Measurements from ENCODE around the gene DAPK1.

The DAPK1 gene

GRCh38 chr9:87614397-87614796 lies 116.7 kb downstream of the DAPK1 start:
- DNase-seq (ENCODE audit: low read depth) = no peak

DNA sequence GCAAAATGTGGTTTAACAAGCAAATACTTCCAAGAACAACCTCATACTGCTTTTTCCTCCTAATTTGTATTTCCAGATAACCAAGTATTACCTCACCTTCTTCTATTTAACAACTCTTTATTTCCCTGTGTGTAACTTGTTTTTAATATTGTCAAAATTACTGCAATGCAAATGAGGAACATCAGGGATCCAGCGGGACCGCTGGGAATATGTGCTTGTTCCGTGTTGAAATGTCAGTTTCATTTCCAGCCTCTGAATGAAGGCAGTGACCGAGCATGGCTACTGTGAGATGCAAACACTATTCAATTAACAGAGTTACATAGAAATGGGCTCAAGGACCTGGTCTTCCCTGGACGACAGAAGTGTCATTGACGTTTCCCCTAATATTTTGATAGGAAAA lies 117.5 kb downstream of the DAPK1 start:
- DNase-seq (ENCODE audit: low read depth) = no peak

DNA sequence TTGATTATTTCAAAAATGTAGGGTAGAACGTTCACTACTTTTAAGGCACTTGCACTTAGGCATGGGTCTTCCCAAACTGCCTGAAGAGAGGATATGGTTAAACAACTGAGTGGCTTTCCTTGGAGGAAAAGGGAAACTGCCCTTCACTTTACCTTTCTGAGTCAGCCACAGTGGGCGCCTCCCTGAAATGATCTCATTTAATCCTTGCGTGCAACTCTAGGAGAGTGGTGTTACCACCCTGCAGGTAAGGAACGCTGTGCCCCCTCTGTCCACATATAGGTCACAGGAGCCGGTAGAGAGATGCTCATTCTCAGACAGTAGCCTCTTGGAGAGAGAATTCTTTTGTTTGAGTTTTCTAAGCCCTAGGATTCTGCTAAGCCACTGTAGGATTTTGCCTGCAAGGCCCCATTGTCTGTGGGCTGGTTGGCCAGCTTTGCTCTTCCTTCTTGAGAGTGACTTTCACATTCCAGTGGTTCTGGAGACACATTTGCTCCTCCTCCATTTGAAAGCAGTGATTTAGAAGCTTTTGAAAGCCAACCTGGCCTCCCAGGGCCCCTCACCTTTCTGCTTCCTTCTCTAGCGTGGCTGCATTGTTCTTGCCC lies 118.0 kb downstream of the DAPK1 start:
- no peak for DNase-seq (ENCODE audit: low read depth)

DNA sequence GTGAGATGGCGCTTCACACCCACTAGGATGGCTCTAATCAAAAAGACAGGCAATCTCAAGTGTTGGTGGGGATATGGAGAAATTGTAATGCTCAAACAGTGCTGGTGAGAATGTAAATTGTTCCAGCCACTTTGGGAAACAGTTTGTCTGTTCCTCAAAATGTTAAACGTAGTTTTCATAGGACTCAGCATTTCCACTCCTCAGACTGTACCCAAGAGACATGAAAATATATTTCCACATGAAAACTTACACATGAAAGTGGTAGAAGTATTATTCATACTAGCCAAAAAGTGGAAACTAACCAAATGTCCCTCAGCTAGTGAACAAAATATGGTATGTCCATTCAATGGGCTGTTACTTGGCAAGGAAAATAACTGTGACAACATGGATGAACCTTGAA lies 120.6 kb downstream of the DAPK1 start:
- no peak for DNase-seq (ENCODE audit: low read depth)

DNA sequence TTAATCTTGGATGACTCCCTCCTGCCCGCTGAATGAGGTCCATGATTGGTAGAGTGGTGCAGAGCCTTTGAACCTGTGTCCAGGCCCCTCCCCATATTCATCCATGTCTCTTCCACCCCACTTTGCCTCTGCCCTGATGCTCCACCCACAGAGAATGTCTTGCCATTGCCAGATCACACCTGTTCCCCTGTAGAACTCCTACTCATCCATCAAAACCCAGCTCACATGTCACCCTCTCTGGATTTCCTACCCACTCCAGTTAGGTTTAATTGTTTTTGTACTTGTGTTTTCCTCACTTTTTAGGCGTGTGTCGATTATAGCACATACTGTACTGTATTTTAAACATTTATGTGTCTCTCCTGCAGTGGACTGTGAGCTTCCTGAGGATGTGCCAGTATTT lies 121.3 kb downstream of the DAPK1 start:
- no peak for DNase-seq (ENCODE audit: low read depth)

- no peak for DNase-seq (ENCODE audit: low read depth)
These were observed 121.7 kb downstream of the DAPK1 start for GRCh38 chr9:87619346-87619745.

GRCh38 chr9:87620731-87621322 lies 123.2 kb downstream of the DAPK1 start:
- no peak for DNase-seq (ENCODE audit: low read depth)

- no peak for DNase-seq (ENCODE audit: low read depth)
These were observed 124.4 kb downstream of the DAPK1 start for GRCh38 chr9:87622098-87622497.

DNA sequence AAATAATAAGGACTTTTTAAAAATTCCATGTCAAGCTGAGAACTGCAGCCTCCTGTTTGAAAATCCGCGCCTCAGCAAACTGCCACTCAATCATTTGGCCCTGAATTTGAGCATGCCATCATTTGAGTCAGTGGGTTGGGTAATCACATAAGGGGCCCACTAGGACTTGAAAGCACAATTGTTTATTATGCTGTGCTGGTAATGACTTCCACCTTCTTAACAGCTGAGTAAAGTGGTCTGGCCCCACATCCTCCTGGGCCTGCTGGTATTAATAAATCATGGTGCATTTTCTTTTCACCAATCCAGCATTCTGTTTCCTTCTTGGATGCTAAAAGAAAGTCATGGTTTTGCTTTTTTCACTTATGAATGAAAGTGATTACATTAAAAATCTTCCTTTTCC lies 125.3 kb downstream of the DAPK1 start:
- no peak for DNase-seq (ENCODE audit: low read depth)

GRCh38 chr9:87628346-87628745 lies 130.7 kb downstream of the DAPK1 start:
- DNase-seq (ENCODE audit: low read depth) = no peak

DNA sequence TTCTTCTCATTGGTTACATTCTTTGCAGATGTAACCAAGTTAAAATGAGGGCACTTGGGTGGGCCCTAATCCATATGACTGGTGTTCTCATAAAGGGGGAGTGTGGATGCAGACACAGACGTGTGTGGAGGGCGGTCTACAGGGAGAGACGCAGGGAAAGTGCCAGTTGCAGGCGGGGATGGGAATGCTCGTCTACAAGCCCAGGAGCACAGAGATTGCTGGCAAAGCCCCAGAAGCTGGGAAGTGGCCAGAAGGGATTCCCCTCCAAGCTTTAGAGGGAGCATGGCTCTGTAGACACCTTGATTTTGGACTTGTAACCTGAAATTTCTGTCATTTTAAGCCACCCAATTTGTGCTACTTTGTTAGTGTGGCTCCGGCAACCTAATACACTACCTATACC lies 131.4 kb downstream of the DAPK1 start:
- DNase-seq (ENCODE audit: low read depth) = no peak

DNA sequence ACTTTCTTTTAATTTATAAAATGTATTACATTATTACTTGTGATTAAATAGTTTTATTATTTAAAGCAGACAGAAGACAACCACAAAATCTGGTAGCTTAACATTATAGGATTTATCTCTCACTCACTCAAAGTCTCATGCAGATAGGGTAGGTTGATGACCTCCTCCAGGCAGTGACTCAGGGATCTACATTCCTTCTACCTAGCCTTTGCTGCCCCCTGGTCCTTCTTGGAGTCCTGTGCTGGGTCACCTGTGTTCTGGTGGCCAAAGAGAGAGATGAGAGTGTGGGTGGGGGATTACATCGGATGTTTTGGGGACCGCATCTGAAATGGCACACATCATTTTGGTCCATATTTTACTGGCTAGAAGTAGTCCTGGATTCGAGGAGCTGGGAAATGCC lies 132.6 kb downstream of the DAPK1 start:
- no peak for DNase-seq (ENCODE audit: low read depth)

- no peak for DNase-seq (ENCODE audit: low read depth)
These were observed 133.2 kb downstream of the DAPK1 start for GRCh38 chr9:87630846-87631245.

DNA sequence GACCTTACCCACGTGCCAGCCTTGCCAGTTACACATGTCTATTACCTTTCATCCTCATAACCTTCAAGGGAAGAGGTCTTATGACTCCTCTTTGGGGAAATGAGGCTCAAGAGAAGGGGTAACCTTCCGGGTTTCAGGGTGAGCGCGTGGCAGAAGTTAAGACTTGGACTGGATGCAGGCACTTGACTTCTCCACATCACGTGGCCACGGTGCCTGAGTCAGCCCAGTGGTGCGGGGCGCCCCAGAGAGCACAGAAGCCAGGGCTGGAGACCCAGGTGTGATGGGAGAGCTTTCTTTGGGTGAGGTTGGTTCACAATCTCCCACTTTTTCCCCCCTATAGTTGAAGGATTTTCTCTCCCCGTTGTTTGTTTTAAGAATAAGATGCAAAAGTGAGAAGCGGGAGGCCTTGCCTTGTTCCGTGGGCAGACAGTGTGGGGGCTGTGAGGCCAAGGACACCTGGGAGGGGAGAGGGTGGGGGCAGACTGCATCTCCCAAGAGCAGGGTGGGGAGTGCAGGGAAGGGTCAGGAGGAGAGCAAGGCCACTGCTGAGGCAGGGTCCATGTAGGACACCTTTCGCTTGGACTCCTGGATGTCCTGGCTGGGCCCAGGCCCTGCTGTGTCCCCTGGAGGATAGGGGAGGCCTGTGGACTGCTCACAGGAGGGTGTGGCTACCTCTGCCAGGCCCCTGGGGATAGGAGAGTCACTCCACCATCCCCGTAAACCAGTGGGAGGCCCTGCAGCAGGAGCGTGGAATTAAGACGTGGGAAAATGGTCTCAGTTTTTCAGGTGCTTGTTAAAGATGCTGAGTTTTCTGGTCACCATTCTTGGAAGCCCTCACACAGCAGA lies 138.2 kb downstream of the DAPK1 start:
- DNase-seq (ENCODE audit: low read depth) = no peak

- DNase-seq (ENCODE audit: low read depth) = no peak
These were observed 140.6 kb downstream of the DAPK1 start for GRCh38 chr9:87638292-87638691.

DNA sequence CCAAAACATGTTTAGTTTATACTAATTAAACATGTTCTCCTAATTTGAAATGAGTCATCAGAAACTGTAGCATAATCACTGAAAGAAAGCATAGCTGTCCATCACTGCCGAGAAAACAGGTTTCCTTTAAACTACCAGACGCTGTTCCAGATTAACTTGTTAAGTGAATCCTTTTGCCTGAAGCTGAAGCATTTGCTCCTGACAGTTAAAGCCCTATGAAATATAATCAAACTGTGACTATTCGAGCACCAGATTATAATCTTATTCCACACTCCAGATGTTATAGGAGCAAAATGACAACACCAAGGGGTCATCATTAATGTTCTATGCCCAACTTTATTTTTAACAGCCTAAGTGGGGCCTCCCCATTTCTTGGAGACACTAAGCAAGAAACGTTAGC lies 142.3 kb downstream of the DAPK1 start:
- DNase-seq (ENCODE audit: low read depth) = no peak

GRCh38 chr9:87640385-87640795 lies 142.7 kb downstream of the DAPK1 start:
- no peak for DNase-seq (ENCODE audit: low read depth)

DNA sequence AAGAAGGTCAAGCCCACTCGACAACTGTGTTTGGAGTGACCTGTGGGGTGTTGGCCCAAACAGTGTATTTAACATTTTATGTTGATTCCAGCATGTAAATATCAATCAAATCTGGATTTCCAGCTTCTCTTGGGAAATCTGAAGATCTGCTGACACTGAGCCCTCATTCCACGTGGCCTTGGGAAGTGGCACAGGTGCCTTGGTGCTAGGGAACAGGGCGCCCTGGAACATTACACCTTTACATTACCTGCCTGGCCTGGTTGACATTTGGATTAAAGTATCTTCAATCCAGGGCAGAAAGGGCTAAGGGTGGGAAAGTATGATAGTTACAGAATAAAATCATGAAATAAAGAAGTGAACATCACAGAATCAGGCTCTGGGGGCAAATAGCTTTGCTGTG lies 143.4 kb downstream of the DAPK1 start:
- no peak for DNase-seq (ENCODE audit: low read depth)

DNA sequence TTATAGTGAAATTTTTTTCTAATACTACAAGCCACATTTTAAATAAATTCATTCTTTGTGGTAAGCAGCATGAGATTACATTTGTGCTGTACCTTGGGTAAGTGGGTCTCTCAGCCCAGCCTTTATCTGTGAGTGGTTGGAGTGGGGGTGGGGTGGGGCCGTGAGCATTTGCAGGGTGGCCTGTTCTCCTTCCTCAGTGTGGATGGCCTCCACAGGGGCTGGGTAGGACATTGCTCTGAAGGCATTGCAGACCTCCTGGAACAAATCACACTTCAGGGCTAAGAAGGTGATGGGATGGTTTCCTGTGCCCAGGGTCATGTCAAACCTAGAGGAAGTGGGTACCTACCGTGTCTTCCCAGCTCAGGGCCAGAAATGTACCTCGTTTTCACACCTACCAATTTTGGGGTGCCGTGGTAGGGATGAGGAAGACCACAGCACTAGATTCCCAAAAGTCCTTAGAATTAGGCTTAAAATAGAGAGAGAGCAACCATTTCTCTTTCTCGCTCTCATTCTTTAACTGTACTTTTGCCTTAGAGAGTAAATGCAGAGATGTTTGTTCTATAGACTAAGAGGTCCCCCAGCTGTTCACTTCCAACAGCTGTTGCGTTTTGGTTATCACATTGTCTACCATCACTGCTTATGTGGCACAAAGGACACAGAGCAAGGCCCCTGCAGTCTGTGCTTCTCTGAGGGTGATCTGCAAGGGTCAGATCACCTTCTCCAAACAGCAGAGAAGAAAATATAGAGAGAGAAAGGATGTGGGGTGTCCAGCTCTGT lies 144.9 kb downstream of the DAPK1 start:
- no peak for DNase-seq (ENCODE audit: low read depth)

- DNase-seq (ENCODE audit: low read depth) = no peak
These were observed 145.5 kb downstream of the DAPK1 start for GRCh38 chr9:87643107-87643650.

GRCh38 chr9:87643778-87644570 lies 146.3 kb downstream of the DAPK1 start:
- no peak for DNase-seq (ENCODE audit: low read depth)

- DNase-seq (ENCODE audit: low read depth) = no peak
These were observed 147.0 kb downstream of the DAPK1 start for GRCh38 chr9:87644659-87645058.

Measured in ELR (cell line).